ENCODE results near the gene CDC40.

DNA sequence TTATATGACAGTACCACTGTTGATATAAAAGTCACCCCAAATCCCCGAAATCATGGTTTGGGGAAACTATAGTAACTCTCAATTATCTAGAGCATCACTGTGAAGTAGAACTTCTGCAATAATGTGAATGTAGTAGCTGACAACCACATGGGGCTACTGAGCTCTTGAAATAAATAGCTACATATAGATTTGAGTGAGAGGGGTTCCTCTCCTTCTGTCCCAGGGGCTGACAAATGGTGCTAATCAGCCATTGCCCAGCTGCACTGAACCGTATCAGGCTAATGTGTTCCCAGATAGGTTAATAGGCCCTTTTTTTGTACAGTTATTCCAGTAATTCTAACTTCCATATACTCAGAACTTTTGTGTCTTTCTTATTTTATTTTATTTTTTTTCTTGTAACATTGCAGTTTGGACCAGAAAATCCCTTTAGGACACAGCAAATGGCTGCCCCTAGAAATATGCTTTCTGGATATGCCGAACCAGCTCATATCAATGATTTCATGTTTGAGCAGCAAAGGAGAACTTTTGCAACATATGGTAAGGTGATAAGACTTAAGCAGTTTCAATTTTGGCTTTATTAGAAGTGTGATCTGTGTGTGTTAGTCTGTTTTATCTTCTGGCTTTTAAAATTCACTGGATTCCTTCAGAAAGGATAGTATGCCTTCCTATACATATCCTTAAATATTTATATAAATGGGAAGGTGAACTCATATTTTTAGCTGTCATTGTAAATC is 21.1 kb downstream of the CDC40 start:
- TF ChIP-seq, protein P1, sequence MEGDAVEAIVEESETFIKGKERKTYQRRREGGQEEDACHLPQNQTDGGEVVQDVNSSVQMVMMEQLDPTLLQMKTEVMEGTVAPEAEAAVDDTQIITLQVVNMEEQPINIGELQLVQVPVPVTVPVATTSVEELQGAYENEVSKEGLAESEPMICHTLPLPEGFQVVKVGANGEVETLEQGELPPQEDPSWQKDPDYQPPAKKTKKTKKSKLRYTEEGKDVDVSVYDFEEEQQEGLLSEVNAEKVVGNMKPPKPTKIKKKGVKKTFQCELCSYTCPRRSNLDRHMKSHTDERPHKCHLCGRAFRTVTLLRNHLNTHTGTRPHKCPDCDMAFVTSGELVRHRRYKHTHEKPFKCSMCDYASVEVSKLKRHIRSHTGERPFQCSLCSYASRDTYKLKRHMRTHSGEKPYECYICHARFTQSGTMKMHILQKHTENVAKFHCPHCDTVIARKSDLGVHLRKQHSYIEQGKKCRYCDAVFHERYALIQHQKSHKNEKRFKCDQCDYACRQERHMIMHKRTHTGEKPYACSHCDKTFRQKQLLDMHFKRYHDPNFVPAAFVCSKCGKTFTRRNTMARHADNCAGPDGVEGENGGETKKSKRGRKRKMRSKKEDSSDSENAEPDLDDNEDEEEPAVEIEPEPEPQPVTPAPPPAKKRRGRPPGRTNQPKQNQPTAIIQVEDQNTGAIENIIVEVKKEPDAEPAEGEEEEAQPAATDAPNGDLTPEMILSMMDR (IDR thresholded peaks at IDR 0.05) = no peak
- no peak for TF ChIP-seq ZFX (IDR thresholded peaks at IDR 0.05; ENCODE audit: borderline replicate concordance)

Measured in 22Rv1 (cell line).